ENCODE measurements around the gene C4orf50.

DNA sequence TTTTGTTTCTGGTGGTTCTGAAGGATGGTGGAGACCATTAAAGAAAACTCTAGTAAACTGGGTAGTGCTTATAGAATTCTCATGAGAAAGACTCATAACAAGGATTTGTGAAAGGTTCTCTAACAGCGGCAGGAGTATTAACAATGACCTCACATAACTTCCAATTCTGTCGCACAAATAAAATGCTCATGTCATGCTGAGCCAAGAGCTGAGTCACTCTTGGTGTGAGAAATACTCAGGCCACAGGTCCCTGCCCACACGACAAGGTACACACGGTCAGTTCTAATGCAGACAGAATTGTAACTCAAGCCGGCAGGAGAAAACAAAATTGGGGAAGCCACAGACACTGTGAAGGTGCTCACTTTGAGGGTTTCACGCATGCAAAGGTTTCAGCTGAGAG is 34.4 kb upstream of the C4orf50 start:
- TF ChIP-seq POLR2AphosphoS5 (IDR thresholded peaks at IDR 0.05; ENCODE audit: insufficient read depth in 1 of 2, low read depth in 1 of 2) (no peak), POLR2A (IDR thresholded peaks at IDR 0.05) (no peak)
- TF ChIP-seq, protein P1, sequence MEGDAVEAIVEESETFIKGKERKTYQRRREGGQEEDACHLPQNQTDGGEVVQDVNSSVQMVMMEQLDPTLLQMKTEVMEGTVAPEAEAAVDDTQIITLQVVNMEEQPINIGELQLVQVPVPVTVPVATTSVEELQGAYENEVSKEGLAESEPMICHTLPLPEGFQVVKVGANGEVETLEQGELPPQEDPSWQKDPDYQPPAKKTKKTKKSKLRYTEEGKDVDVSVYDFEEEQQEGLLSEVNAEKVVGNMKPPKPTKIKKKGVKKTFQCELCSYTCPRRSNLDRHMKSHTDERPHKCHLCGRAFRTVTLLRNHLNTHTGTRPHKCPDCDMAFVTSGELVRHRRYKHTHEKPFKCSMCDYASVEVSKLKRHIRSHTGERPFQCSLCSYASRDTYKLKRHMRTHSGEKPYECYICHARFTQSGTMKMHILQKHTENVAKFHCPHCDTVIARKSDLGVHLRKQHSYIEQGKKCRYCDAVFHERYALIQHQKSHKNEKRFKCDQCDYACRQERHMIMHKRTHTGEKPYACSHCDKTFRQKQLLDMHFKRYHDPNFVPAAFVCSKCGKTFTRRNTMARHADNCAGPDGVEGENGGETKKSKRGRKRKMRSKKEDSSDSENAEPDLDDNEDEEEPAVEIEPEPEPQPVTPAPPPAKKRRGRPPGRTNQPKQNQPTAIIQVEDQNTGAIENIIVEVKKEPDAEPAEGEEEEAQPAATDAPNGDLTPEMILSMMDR (IDR thresholded peaks at IDR 0.05), result no peak

Data from vagina (tissue), 2 donors.